GM23338 (cell line): ENCODE measurements around the gene FHDC1. TPM values are rescaled to one million over a fixed set of nuclear protein-coding genes. Genes with fewer than 3 reads are reported as not detected.

Experiments
- ATAC-seq: fragments of 200-7000 bp; cut with Tn5 transposase; 3 replicates; pipeline ENCODE4 v1.9.1; 2020
- DNase-seq: peaks from one replicate; pipeline ENCODE4 v3.0.0-alpha.2; 2015; ENCODE audit warnings: low spot score
- H2AFZ ChIP-seq: fragments of 200-600 bp; sonication (generic); 2 replicates; pipeline ENCODE4 v1.8.0; 2016; ENCODE audit warnings: antibody characterized with exemption, mild to moderate bottlenecking, moderate library complexity
- H3F3A ChIP-seq: fragments of 200-600 bp; sonication (generic); replicated peaks from 2 replicates; pipeline ENCODE4 v1.8.0; 2017; ENCODE audit warnings: antibody characterized with exemption, mixed run types, low read depth
- H3K27ac ChIP-seq: fragments of 200-600 bp; sonication (generic); 2 replicates; pipeline ENCODE4 v1.6.1; 2016; ENCODE audit warnings: low read depth
- H3K27me3 ChIP-seq: fragments of 200-600 bp; sonication (generic); 2 replicates; pipeline ENCODE4 v1.8.0; 2016; ENCODE audit warnings: mild to moderate bottlenecking, mixed run types, moderate library complexity; ENCODE audit not compliant: insufficient read depth
- H3K36me3 ChIP-seq: fragments of 200-600 bp; sonication (generic); 2 replicates; pipeline ENCODE4 v1.8.0; 2016; ENCODE audit warnings: mild to moderate bottlenecking; ENCODE audit not compliant: insufficient read depth
- H3K4me1 ChIP-seq: fragments of 200-600 bp; sonication (generic); 2 replicates; pipeline ENCODE4 v1.8.0; 2016; ENCODE audit warnings: mild to moderate bottlenecking, moderate library complexity; ENCODE audit not compliant: insufficient read depth
- H3K4me2 ChIP-seq: fragments of 200-600 bp; sonication (generic); 2 replicates; pipeline ENCODE4 v1.7.1; 2017; ENCODE audit warnings: mixed run types
- H3K4me3 ChIP-seq: fragments of 200-600 bp; sonication (generic); 2 replicates; pipeline ENCODE4 v1.6.1; 2016; ENCODE audit warnings: mixed run types
- H3K79me2 ChIP-seq: fragments of 200-600 bp; sonication (generic); replicated peaks from 2 replicates; pipeline ENCODE4 v1.8.0; 2017; ENCODE audit warnings: mild to moderate bottlenecking; ENCODE audit not compliant: insufficient read depth
- H3K9me2 ChIP-seq: fragments of 200-600 bp; sonication (generic); 2 replicates; pipeline ENCODE4 v1.8.0; 2017; ENCODE audit not compliant: insufficient read depth
- H4K20me1 ChIP-seq: fragments of 200-600 bp; sonication (generic); replicated peaks from 2 replicates; pipeline ENCODE4 v1.8.0; 2017; ENCODE audit warnings: mild to moderate bottlenecking; ENCODE audit not compliant: insufficient read depth
- H3K27ac Mint-ChIP-seq: 2 replicates; pipeline ENCODE4 v1.8.0; 2020; ENCODE audit warnings: inconsistent platforms, mild to moderate bottlenecking, moderate library complexity, mixed read lengths
- H3K27me3 Mint-ChIP-seq: 3 replicates; pipeline ENCODE4 v1.8.0; 2022; ENCODE audit warnings: low read depth, mild to moderate bottlenecking, moderate library complexity, mixed read lengths, inconsistent platforms; ENCODE audit not compliant: insufficient read depth, poor library complexity
- H3K36me3 Mint-ChIP-seq: 3 replicates; pipeline ENCODE4 v1.8.0; 2021; ENCODE audit warnings: low read depth, mild to moderate bottlenecking, inconsistent platforms, moderate library complexity, mixed read lengths
- H3K4me1 Mint-ChIP-seq: 3 replicates; pipeline ENCODE4 v1.8.0; 2020; ENCODE audit warnings: mild to moderate bottlenecking, inconsistent platforms, mixed read lengths
- H3K4me3 Mint-ChIP-seq: 3 replicates; pipeline ENCODE4 v1.8.0; 2021; ENCODE audit warnings: moderate library complexity, mild to moderate bottlenecking, inconsistent platforms, mixed read lengths
- H3K9me3 Mint-ChIP-seq: 3 replicates; pipeline ENCODE4 v1.8.0; 2020; ENCODE audit warnings: moderate library complexity, mild to moderate bottlenecking, inconsistent platforms, mixed read lengths
- CREB1 ChIP-seq: fragments of 250-450 bp; sonication (Bioruptor Pico); IDR thresholded peaks from 2 replicates; pipeline ENCODE4 v1.5.0; 2020; ENCODE audit warnings: low read depth, mild to moderate bottlenecking, moderate library complexity
- NANOG ChIP-seq: IDR thresholded peaks from 2 replicates; pipeline ENCODE4 v1.6.1; 2016; ENCODE audit warnings: antibody characterized with exemption, borderline replicate concordance
- POLR2AphosphoS5 ChIP-seq: IDR thresholded peaks from 2 replicates; pipeline ENCODE4 v1.6.1; 2016; ENCODE audit warnings: antibody characterized with exemption, low read depth
- polyA plus RNA-seq: library from polyadenylated mRNA; unstranded; fragments of >200 nt; fragmentation: Nextera tagmentation; extraction: Ambion mirVana; gene quantifications from 2 replicates; pipeline ENCODE4 v1.2.1, GENCODE V29; 2016
- total RNA-seq: library from RNA; depleted of rRNA; stranded (reverse); fragments of >200 nt; shearing (Covaris generic); gene quantifications from 2 replicates; pipeline ENCODE4 v1.2.3, GENCODE V29; 2014
- TF ChIP-seq, protein P1 (sequence below): fragments of 250-450 bp; sonication (Bioruptor Pico); IDR thresholded peaks from 2 replicates; pipeline ENCODE4 v1.5.0; 2020; ENCODE audit warnings: mild to moderate bottlenecking, moderate library complexity
- TF ChIP-seq, protein P2 (sequence below): IDR thresholded peaks from one replicate; pipeline ENCODE4 v1.6.1; 2018; ENCODE audit warnings: antibody characterized with exemption; ENCODE audit not compliant: unreplicated experiment
- TF ChIP-seq, protein P3 (sequence below), 2 experiments: fragments of 200-600 bp in 1 of 2; sonication (generic) in 1 of 2; conservative IDR thresholded peaks; 2 replicates each; pipeline versions ENCODE4 v1.5.1 to v1.6.1; 2016 to 2017; ENCODE audit warnings: antibody characterized with exemption in 2 of 2, low read depth in 2 of 2, mild to moderate bottlenecking in 2 of 2, moderate library complexity in 1 of 2

FHDC1 gene
- total and polyA plus RNA-seq, 2 experiments from 2014 or later = 9.5 to 22.8 TPM

DNA sequence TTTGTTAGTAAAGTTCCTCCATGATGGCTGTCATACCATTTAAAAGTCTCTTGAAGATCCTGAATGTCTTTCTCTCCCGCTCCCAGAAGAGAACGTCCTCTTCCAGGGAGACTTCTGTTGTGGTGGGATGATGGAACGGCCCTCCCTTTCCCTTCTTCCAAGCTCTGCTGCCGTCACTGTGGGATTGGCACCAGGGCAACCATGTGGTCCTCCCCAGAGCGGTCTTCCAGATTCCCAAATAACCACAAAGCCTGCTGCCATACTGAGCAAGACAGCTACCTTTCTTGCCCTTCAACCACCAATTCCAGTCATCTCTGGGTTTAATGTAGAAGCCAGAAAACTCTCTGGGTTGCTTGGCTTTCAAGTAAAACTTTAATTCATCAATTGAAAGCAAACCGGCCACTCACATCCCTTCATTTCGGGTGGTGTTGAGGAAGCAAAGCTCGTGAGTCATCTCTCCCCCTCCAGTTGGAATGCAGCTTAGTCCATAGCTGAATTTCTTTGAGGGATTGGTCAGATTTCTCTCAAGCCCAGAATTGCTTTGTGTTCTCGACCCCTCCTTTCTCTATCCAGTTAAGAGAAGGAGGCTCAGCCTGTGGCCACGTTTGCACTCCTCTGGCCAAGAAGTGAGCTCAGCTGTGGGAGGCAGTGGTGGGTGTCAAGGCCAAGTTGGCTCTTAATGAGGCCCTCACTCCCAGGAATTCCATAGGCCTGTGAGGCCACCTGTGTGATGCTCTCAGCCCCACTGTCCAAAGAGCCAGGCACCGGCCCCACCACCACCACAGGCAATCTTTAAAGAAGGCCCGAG, 36.9 kb downstream of the FHDC1 start:
- H3K4me2 ChIP-seq = no peak overlapping the region
- H3K9me2 ChIP-seq = no peaks in the 10 kb centered on the region
- H3K36me3 ChIP-seq = peaks cover 34% of the 10 kb centered on the region
- H3K27me3 Mint-ChIP-seq = peaks cover 7% of the 10 kb centered on the region
- H3K79me2 ChIP-seq = no peaks in the 10 kb centered on the region
- no peaks in the 10 kb centered on the region for H3K4me1 Mint-ChIP-seq
- no peaks in the 10 kb centered on the region for H4K20me1 ChIP-seq
- peak overlapping the region; percentile 31; the same call in 1 of the 2 replicates for H3K27ac Mint-ChIP-seq
- no peaks in the 10 kb centered on the region for H3K27me3 ChIP-seq
- ATAC-seq = no peak
- no peak overlapping the region for H3K4me3 ChIP-seq
- peaks cover 73% of the 10 kb centered on the region for H3K36me3 Mint-ChIP-seq
- no peak for DNase-seq
- no peaks in the 10 kb centered on the region for H3K4me1 ChIP-seq
- H3K4me3 Mint-ChIP-seq = no peak overlapping the region
- H3F3A ChIP-seq = no peaks in the 10 kb centered on the region
- no peaks in the 10 kb centered on the region for H3K9me3 Mint-ChIP-seq
- H2AFZ ChIP-seq = no peak overlapping the region
- H3K27ac ChIP-seq = no peak overlapping the region
- TF ChIP-seq, protein P1, sequence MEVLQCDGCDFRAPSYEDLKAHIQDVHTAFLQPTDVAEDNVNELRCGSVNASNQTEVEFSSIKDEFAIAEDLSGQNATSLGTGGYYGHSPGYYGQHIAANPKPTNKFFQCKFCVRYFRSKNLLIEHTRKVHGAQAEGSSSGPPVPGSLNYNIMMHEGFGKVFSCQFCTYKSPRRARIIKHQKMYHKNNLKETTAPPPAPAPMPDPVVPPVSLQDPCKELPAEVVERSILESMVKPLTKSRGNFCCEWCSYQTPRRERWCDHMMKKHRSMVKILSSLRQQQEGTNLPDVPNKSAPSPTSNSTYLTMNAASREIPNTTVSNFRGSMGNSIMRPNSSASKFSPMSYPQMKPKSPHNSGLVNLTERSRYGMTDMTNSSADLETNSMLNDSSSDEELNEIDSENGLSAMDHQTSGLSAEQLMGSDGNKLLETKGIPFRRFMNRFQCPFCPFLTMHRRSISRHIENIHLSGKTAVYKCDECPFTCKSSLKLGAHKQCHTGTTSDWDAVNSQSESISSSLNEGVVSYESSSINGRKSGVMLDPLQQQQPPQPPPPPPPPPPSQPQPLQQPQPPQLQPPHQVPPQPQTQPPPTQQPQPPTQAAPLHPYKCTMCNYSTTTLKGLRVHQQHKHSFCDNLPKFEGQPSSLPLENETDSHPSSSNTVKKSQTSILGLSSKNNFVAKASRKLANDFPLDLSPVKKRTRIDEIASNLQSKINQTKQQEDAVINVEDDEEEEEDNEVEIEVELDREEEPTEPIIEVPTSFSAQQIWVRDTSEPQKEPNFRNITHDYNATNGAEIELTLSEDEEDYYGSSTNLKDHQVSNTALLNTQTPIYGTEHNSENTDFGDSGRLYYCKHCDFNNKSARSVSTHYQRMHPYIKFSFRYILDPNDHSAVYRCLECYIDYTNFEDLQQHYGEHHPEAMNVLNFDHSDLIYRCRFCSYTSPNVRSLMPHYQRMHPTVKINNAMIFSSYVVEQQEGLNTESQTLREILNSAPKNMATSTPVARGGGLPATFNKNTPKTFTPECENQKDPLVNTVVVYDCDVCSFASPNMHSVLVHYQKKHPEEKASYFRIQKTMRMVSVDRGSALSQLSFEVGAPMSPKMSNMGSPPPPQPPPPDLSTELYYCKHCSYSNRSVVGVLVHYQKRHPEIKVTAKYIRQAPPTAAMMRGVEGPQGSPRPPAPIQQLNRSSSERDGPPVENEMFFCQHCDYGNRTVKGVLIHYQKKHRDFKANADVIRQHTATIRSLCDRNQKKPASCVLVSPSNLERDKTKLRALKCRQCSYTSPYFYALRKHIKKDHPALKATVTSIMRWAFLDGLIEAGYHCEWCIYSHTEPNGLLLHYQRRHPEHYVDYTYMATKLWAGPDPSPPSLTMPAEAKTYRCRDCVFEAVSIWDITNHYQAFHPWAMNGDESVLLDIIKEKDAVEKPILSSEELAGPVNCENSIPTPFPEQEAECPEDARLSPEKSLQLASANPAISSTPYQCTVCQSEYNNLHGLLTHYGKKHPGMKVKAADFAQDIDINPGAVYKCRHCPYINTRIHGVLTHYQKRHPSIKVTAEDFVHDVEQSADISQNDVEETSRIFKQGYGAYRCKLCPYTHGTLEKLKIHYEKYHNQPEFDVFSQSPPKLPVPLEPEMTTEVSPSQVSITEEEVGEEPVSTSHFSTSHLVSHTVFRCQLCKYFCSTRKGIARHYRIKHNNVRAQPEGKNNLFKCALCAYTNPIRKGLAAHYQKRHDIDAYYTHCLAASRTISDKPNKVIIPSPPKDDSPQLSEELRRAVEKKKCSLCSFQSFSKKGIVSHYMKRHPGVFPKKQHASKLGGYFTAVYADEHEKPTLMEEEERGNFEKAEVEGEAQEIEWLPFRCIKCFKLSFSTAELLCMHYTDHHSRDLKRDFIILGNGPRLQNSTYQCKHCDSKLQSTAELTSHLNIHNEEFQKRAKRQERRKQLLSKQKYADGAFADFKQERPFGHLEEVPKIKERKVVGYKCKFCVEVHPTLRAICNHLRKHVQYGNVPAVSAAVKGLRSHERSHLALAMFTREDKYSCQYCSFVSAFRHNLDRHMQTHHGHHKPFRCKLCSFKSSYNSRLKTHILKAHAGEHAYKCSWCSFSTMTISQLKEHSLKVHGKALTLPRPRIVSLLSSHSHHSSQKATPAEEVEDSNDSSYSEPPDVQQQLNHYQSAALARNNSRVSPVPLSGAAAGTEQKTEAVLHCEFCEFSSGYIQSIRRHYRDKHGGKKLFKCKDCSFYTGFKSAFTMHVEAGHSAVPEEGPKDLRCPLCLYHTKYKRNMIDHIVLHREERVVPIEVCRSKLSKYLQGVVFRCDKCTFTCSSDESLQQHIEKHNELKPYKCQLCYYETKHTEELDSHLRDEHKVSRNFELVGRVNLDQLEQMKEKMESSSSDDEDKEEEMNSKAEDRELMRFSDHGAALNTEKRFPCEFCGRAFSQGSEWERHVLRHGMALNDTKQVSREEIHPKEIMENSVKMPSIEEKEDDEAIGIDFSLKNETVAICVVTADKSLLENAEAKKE (CRISPR knock-in tag) = no peak

DNA sequence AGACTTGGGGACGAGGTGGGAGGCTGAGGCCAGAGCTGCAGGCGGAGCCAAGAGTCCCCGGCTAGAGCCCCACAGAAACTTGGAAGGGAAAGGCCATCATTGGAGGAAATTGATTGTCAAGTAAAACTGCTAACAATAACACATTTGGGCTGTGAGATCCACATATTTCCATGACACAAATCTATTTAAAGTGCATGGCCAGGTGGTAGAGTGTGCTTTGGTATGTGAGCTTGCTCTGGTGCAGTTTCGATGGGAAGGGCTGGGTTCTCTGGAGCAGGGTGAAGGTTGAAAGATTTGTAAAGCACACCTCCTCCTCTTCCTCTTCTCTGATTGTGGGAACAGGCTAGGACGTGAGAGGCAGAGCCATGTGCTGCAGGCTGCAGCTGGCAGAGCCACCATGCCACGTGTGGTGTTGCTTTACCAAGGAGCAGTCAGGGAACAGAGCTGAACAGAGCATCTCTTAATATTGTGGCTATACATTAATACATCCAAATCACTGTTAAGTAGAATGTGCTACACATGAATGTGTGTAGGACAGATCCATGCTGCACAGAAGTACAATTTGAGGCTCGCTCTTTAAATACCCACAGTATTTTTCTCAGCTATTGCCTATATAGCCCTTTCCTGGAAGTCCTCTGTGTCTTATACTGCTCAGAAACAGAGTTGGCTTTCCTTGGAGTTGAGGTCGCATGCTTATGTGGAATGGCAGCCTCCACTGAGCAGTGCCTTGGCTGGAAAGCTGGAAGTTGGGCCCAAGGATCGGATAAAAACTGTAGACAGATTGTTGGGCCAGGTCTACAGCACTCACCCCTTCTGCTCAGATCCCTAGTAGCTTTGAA, 37.7 kb downstream of the FHDC1 start:
- H3K27me3 ChIP-seq = no peaks in the 10 kb centered on the region
- no peaks in the 10 kb centered on the region for H3F3A ChIP-seq
- no peak for DNase-seq
- Mint-ChIP-seq H3K9me3 (no peaks in the 10 kb centered on the region), H3K27me3 (peaks cover 6% of the 10 kb centered on the region), H3K27ac (no peak overlapping the region), H3K36me3 (peaks cover 71% of the 10 kb centered on the region), H3K4me3 (no peak overlapping the region), H3K4me1 (no peaks in the 10 kb centered on the region)
- ATAC-seq = no peak
- no peak overlapping the region for H3K4me2 ChIP-seq
- no peaks in the 10 kb centered on the region for H4K20me1 ChIP-seq
- no peaks in the 10 kb centered on the region for H3K9me2 ChIP-seq
- no peaks in the 10 kb centered on the region for H3K4me1 ChIP-seq
- no peaks in the 10 kb centered on the region for H3K79me2 ChIP-seq
- H3K36me3 ChIP-seq = peaks cover 26% of the 10 kb centered on the region
- no peak overlapping the region for H2AFZ ChIP-seq
- no peak overlapping the region for H3K27ac ChIP-seq
- no peak overlapping the region for H3K4me3 ChIP-seq
- TF ChIP-seq, protein P2, sequence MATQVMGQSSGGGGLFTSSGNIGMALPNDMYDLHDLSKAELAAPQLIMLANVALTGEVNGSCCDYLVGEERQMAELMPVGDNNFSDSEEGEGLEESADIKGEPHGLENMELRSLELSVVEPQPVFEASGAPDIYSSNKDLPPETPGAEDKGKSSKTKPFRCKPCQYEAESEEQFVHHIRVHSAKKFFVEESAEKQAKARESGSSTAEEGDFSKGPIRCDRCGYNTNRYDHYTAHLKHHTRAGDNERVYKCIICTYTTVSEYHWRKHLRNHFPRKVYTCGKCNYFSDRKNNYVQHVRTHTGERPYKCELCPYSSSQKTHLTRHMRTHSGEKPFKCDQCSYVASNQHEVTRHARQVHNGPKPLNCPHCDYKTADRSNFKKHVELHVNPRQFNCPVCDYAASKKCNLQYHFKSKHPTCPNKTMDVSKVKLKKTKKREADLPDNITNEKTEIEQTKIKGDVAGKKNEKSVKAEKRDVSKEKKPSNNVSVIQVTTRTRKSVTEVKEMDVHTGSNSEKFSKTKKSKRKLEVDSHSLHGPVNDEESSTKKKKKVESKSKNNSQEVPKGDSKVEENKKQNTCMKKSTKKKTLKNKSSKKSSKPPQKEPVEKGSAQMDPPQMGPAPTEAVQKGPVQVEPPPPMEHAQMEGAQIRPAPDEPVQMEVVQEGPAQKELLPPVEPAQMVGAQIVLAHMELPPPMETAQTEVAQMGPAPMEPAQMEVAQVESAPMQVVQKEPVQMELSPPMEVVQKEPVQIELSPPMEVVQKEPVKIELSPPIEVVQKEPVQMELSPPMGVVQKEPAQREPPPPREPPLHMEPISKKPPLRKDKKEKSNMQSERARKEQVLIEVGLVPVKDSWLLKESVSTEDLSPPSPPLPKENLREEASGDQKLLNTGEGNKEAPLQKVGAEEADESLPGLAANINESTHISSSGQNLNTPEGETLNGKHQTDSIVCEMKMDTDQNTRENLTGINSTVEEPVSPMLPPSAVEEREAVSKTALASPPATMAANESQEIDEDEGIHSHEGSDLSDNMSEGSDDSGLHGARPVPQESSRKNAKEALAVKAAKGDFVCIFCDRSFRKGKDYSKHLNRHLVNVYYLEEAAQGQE = no peak
- TF ChIP-seq, protein P3, sequence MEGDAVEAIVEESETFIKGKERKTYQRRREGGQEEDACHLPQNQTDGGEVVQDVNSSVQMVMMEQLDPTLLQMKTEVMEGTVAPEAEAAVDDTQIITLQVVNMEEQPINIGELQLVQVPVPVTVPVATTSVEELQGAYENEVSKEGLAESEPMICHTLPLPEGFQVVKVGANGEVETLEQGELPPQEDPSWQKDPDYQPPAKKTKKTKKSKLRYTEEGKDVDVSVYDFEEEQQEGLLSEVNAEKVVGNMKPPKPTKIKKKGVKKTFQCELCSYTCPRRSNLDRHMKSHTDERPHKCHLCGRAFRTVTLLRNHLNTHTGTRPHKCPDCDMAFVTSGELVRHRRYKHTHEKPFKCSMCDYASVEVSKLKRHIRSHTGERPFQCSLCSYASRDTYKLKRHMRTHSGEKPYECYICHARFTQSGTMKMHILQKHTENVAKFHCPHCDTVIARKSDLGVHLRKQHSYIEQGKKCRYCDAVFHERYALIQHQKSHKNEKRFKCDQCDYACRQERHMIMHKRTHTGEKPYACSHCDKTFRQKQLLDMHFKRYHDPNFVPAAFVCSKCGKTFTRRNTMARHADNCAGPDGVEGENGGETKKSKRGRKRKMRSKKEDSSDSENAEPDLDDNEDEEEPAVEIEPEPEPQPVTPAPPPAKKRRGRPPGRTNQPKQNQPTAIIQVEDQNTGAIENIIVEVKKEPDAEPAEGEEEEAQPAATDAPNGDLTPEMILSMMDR (conservative IDR thresholded peaks at IDR 0.05; ENCODE audit: low read depth in 2 of 2) = no peak
- no peak for TF ChIP-seq POLR2AphosphoS5
- no peak for TF ChIP-seq NANOG
- TF ChIP-seq CREB1 (CRISPR knock-in tag) = no peak
